ENCODE results near the gene CDYL2.

DNA sequence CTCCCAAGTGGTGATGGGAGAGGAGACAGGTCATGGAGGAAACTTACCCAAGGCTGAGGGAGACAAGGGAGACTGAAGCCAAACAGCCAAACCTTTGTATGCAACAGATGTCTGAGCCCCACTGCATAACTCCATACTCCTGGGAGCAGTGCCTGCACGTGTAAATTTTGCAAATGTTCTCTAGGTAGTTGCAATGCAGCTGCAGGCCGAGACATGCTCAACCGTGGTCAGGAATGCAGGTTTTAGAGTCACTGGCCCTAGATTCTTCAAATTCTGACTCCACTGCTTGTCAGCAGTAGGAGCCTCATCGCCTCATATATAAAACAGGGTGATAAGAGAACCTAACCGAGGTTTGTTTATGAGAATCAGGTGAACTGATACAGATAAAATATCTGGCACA, 252.1 kb downstream of the CDYL2 start:
- no peak for TF ChIP-seq ZFP3 (CRISPR knock-in tag; IDR thresholded peaks at IDR 0.05)
- no peak for TF ChIP-seq PATZ1 (CRISPR knock-in tag; IDR thresholded peaks at IDR 0.05; ENCODE audit: borderline replicate concordance)
- no peak for TF ChIP-seq BACH2 (CRISPR knock-in tag; IDR thresholded peaks at IDR 0.05; ENCODE audit: borderline replicate concordance)
- TF ChIP-seq RARB (CRISPR knock-in tag; IDR thresholded peaks at IDR 0.05) = no peak
- no peak for TF ChIP-seq ISL1 (CRISPR knock-in tag; IDR thresholded peaks at IDR 0.05)
- no peak for TF ChIP-seq ZNF70 (CRISPR knock-in tag; IDR thresholded peaks at IDR 0.05)
- no peak for TF ChIP-seq TSHZ2 (CRISPR knock-in tag; IDR thresholded peaks at IDR 0.05)
- no peak for TF ChIP-seq CSRNP3 (CRISPR knock-in tag; IDR thresholded peaks at IDR 0.05)
- no peak for TF ChIP-seq CSDC2 (CRISPR knock-in tag; IDR thresholded peaks at IDR 0.05)

Data from SK-N-SH treated with all-trans-retinoic acid at 6 μM for 48 hours (cell line).